GM18526 (cell line): ENCODE measurements around the gene ALOX12.

Source experiments
- POLR2A ChIP-seq: IDR thresholded peaks from 3 replicates; pipeline ENCODE4 v1.6.1; 2011; ENCODE audit not compliant: insufficient read length; ENCODE audit errors: extremely low read depth

ALOX12 gene

GRCh38 chr17:7016886-7017826, 21.3 kb downstream of the ALOX12 start:
- TF ChIP-seq POLR2A: no peak

GRCh38 chr17:7017827-7018200, 22.0 kb downstream of the ALOX12 start:
- no peak for TF ChIP-seq POLR2A

DNA sequence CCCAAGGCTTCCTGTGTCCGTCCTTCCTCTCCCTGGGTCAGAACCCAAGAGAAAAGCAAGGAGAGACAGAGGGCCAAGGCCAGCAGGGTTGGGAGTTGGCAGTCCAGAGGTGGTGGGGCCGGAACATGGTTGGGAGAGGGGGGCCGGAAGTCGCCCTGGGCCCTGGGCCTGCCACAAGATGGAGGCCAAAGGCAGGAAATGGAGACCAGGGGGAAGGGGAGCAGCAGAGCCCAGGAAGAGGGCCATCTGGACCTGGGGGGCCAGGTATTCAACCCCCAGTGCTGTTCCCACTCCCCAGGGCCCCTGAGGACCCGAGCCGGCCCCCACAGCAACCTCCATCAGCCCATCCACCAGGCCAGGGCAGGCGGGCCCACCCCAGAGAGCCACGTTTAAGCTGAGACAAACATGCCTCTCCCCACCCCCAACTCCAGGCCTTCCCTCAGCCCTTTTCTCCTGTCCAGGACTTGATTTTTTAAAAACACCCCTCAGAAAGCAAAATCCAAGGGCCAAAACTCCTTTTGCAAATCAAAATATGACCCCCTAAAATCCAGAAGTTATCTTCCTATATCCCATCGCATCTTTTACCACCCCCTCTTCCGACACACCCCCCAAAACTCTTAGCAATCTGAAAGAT, 22.6 kb downstream of the ALOX12 start:
- no peak for TF ChIP-seq POLR2A

DNA sequence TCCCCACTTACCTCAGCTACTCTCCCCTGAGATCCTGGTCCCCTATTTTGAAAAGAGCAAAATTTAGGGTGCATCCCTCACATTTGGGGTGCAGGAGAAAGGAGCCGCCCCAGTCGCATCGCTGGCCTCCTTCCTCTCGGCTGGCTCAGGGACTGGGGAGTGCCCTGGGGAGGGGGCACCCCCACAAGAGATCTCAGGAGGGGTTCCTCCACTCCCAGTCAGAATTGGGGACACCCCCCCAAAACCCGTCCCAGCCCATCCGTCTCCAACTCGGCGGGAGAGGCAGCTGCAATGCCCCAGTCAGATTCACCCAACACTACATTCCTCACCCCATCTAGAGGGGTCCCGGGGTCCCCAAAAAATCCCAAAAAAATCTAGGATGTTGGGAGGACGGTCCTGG, 23.5 kb downstream of the ALOX12 start:
- TF ChIP-seq POLR2A: no peak

DNA sequence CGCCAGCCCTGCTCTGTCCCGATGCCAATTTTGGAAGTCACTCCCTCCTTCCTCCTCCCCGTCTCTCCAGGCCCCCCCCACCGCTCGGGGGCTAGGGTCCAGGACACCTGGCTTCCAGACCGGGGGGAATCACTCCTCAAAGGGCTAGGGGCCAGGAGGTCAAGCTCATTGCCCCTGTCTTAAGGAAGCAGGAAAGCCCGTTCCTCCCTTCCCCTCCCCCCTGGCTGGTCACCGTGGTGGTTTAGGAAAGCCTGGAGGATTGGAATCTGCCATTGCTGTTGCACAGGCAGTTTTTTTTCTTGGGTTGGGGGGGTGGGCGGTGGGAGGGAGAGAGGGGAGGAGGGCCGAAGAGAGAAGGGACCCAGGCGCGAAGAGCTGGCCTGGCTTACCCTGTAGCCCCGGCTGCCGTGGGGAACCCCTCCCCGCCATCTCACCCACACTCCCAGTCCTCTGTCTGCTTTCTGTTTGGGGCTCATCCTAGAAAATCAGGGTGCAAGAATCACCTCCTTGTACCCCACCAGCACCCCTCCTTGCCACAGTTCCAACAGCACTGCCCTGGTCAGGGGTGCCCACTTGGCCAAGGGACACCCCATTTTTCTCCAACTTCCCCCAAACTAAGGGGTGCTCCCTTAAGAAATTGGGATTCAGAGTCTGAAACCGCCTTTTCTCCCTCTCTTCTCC, 24.1 kb downstream of the ALOX12 start:
- TF ChIP-seq POLR2A: no peak

GRCh38 chr17:7020894-7021664, 25.2 kb downstream of the ALOX12 start:
- no peak for TF ChIP-seq POLR2A

- no peak for TF ChIP-seq POLR2A
These were observed 26.3 kb downstream of the ALOX12 start for GRCh38 chr17:7021993-7022778.

DNA sequence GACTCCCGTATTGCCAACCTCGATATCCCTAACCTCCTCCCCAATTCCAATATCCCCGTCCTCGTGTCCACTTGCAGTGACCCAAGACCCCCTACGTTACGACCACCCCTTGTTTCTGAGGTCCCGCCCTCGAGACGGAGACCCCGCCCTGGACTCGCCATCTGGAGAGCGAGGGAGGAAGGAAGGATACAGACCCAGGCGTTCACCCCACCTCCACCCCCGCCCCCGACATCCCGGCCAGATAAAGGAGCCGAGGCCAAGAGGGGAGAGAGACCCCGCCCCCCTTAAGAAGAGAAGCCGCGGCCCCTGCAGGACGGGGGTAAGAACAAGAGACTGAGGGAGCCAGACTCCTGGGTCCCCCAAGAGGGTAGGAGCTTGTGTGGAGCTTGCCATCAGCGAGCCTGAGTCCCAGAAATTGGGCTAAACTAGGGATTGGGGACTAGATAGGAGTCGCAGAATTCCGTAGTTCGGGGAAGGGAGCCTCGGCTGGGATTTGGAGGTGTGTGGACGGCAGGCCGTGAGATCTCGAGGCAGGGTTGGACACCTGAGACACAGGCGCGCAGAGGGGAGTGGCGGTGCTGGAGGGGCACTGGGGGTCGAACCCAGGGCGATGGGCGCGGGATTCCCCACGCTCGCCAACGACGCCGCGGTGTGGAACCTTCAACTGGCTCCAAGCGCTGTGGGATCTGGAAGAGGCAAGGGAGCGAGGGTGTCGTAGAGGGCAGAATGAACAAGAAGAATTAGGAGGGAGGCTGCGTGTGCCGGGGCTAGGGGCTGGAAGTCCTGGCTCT, 27.1 kb downstream of the ALOX12 start, which contains the start of gene BCL6B:
Gene BCL6B, plus strand, starts transcription at position 270 of the 791 bp plus-strand sequence. CDS start 622 bp downstream, outside the sequence.
- no peak for TF ChIP-seq POLR2A

DNA sequence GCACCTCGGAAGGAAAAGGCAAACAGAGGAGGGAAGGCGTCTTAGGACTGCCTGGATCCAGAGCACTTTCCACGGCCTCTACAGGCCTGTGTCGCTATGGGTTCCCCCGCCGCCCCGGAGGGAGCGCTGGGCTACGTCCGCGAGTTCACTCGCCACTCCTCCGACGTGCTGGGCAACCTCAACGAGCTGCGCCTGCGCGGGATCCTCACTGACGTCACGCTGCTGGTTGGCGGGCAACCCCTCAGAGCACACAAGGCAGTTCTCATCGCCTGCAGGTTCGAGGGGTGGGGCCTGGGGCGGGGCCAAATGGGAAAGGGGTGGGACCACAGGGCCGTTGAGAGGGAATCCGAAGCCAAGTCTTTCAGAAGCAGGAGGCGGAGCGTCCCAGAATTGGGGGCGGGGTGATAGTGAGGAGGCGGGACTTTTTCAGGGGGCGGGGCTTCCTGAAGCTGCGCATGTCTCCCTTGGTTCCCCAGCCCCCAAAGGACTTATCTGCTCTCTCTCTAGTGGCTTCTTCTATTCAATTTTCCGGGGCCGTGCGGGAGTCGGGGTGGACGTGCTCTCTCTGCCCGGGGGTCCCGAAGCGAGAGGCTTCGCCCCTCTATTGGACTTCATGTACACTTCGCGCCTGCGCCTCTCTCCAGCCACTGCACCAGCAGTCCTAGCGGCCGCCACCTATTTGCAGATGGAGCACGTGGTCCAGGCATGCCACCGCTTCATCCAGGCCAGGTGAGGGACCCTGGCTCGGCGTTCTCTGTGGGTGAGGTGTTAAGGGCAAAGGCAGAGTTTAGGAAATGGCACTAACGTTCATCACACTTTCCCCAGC, 27.9 kb downstream of the ALOX12 start:
- no peak for TF ChIP-seq POLR2A

DNA sequence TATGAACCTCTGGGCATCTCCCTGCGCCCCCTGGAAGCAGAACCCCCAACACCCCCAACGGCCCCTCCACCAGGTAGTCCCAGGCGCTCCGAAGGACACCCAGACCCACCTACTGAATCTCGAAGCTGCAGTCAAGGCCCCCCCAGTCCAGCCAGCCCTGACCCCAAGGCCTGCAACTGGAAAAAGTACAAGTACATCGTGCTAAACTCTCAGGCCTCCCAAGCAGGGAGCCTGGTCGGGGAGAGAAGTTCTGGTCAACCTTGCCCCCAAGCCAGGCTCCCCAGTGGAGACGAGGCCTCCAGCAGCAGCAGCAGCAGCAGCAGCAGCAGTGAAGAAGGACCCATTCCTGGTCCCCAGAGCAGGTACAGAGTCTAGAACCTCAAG, 28.5 kb downstream of the ALOX12 start:
- TF ChIP-seq POLR2A: no peak

DNA sequence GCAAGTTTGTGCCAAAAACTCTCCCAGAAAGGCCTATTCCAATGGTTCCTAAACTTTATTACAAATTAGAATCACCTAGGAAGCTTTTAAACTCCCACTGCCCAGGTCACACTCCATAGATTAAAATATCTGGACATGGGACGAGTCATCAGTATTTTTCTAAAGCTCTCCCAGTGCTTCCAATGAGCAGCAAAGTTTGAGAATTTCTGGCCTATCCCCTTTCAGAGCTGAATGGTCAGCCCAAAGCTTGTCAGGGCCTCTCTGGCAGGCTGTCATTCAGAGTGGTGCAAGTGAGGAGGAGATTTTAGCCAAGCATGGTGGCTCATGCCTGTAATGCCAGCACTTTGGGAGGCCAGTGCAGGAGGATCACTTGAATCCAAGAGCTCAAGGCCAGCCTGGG, 29.4 kb downstream of the ALOX12 start:
- no peak for TF ChIP-seq POLR2A

GRCh38 chr17:7026471-7027115, 30.7 kb downstream of the ALOX12 start:
- no peak for TF ChIP-seq POLR2A

DNA sequence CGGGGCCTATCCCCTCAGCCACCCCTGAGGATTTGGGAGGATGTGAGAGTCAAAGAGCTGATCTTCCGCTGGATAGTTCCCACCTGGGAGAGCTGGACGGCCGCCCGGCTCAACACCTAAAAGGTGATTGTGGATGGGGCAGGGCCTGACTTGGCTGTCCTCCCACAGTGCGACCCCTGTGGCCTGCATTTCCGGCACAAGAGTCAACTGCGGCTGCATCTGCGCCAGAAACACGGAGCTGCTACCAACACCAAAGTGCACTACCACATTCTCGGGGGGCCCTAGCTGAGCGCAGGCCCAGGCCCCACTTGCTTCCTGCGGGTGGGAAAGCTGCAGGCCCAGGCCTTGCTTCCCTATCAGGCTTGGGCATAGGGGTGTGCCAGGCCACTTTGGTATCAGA, 31.5 kb downstream of the ALOX12 start:
- no peak for TF ChIP-seq POLR2A

GRCh38 chr17:7029096-7029495, 33.2 kb downstream of the ALOX12 start:
- no peak for TF ChIP-seq POLR2A
